ENCODE results near the gene MRPL44.

DNA sequence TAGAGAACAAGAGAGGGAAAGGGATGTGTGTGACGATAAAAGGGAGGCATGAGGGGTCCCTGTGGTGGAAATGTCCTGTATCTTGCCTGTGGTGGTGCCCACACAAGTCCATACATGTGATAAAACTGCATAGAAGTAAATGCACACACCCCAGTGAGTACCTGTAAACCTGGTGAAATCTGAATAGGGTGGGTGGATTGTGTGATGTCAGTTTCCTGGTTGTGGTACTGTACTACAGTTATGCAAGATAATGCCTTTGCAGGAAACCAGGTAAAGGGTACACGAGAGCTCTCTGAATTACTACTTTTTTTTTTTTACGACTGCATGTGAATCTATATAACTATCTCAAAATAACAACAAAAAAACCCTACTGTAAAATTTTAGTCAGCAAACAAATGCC is 59.7 kb downstream of the MRPL44 start:
- TF ChIP-seq, protein P1, sequence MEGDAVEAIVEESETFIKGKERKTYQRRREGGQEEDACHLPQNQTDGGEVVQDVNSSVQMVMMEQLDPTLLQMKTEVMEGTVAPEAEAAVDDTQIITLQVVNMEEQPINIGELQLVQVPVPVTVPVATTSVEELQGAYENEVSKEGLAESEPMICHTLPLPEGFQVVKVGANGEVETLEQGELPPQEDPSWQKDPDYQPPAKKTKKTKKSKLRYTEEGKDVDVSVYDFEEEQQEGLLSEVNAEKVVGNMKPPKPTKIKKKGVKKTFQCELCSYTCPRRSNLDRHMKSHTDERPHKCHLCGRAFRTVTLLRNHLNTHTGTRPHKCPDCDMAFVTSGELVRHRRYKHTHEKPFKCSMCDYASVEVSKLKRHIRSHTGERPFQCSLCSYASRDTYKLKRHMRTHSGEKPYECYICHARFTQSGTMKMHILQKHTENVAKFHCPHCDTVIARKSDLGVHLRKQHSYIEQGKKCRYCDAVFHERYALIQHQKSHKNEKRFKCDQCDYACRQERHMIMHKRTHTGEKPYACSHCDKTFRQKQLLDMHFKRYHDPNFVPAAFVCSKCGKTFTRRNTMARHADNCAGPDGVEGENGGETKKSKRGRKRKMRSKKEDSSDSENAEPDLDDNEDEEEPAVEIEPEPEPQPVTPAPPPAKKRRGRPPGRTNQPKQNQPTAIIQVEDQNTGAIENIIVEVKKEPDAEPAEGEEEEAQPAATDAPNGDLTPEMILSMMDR (IDR thresholded peaks at IDR 0.05), result no peak
- no peak for TF ChIP-seq POLR2A (IDR thresholded peaks at IDR 0.05)
